HG03439 (cell line): Measurements from ENCODE around the gene PCBD2.
"Not testable (repeated sequence)": the region's sequence is repeated elsewhere in the genome, so short reads cannot be mapped to it uniquely, and the experiment has no call there.

Source experiments
- ATAC-seq: cut with Tn5 transposase; IDR thresholded peaks from one replicate; pipeline ENCODE4 v1.9.1; 2021; ENCODE audit warnings: mild to moderate bottlenecking, moderate library complexity; ENCODE audit not compliant: unreplicated experiment

PCBD2 gene

GRCh38 chr5:134998068-134998467 lies 93.1 kb downstream of the PCBD2 start:
- ATAC-seq, result not testable (repeated sequence)

- ATAC-seq, result no peak
Measured at GRCh38 chr5:135004376-135004775, 99.4 kb downstream of the PCBD2 start.

GRCh38 chr5:135005076-135005475 lies 100.1 kb downstream of the PCBD2 start:
- ATAC-seq, result no peak

GRCh38 chr5:135007305-135007704 lies 102.4 kb downstream of the PCBD2 start:
- ATAC-seq, result no peak

- no peak for ATAC-seq
Measured at GRCh38 chr5:135007749-135008363, 102.9 kb downstream of the PCBD2 start.

GRCh38 chr5:135008556-135008955 lies 103.6 kb downstream of the PCBD2 start:
- ATAC-seq, result no peak

- no peak for ATAC-seq
Measured at GRCh38 chr5:135008981-135009735, 104.2 kb downstream of the PCBD2 start.

- no peak for ATAC-seq
Measured at GRCh38 chr5:135009736-135010501, 105.0 kb downstream of the PCBD2 start.

GRCh38 chr5:135010502-135011354 lies 105.8 kb downstream of the PCBD2 start:
- ATAC-seq, result no peak

GRCh38 chr5:135011355-135012032 lies 106.6 kb downstream of the PCBD2 start:
- ATAC-seq, result no peak

GRCh38 chr5:135012033-135012588 lies 107.2 kb downstream of the PCBD2 start:
- no peak for ATAC-seq
